Stimulated activated CD4-positive, alpha-beta T cell treated with anti-CD3 and anti-CD28 coated beads, Interleukin-1b, Interleukin-23, amount 100 ng/mL, for 48 hours (primary cell): ENCODE data around the gene IL17RD.

Experiments used
- DNase-seq: peaks from one replicate; pipeline ENCODE4 v3.0.0-alpha.2; 2020

The IL17RD gene

DNA sequence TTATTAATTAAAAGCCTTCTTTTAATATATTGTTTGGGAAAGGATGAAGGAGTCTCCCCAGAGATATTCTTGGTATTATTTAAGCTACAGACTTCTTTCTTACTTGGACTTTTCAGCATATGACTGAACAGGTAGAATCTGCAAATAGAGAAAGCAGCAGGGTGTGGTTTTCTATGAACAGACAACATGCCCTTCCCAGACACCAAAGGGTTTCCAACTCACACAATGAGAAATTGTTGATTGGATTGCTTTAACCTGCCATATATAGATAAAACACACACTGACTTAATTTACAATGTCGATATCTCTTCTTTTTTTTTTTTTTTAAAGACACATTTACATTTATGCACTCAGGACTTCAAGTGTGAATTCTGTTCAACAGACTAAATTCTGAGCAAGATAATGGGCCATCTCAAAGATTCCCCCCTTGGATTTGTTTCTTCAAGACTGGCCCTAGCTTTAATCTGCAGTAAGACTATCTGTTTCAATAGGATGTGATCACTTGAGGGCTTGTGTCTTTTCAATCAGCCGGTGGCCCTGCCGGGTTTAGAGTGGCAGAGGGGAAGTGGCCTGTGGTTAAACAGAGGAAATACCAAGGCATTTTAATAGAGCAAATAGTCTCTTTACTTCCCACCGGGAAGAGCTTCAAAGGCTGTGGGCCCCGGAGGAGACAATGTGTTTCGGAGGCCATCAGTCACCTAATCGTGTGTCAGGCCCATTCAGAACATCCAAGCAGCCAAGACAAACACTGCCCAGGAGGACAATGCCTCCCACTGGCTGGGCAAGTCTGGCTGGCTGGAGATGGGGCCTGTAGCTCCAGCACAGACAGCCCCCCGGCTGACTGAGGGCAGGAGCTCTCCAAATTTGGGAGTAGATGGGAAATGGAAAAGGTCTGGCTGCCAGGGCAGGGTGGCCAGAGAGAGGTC, 6.1 kb downstream of the IL17RD start:
- DNase-seq, result no peak

DNA sequence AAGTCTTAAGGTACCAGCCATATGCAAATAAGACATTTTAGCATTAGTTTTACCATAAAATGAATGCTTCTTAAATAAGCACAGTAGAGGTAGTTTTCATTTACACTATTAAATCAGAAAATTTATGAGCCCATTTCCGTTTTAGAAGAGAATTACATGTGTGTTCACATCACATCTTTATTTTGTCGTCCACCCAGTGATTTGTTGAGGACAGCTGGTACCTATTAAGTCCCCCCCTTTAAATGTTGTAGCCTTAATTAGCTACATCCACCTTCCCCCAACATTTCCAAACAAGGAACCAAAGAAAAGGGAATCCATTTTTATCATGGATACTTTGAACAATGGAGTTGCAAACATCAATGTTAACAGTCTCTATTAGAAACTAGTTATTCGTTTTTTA, 6.8 kb downstream of the IL17RD start:
- DNase-seq, result no peak

GRCh38 chr3:57157545-57157944, 7.6 kb downstream of the IL17RD start:
- no peak for DNase-seq

DNA sequence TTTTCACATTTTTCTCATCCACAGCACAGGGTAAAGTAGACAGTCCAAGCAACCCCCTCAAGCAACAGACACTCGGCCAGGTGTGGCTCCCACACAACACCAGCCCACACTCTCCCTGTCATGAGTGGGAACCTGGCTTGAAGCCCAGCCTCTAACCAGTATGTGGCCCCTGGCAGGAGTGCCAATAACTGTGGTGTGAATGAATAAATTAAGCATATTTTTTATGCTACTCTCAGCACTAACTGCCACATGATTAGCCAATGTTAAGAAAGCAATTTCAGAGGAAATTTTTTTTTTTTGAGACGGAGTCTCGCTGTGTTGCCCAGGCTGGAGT, 9.9 kb downstream of the IL17RD start:
- no peak for DNase-seq

GRCh38 chr3:57154470-57155309, 10.5 kb downstream of the IL17RD start:
- no peak for DNase-seq

GRCh38 chr3:57152151-57153143, 12.7 kb downstream of the IL17RD start:
- no peak for DNase-seq

GRCh38 chr3:57151749-57152148, 13.4 kb downstream of the IL17RD start:
- no peak for DNase-seq

DNA sequence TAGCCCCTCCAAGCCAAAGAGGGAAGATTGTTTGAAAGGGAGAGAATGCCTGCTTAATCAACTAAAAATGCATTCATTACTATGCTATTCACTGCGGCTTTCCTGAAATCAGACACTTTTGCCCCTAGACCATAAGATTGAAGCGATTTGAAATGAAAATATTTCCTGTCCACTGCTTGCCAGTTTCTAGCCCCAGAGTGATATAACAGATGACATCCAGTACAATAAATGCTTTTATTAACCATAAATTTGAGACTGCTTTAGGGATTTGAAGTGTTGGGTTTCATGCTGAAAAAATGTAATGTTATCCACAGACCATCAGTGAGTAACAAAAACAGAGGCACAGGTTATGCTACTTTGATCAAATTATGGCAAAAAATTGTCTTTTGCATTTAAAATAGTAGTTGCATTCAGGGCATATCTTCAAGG, 14.1 kb downstream of the IL17RD start:
- no peak for DNase-seq

GRCh38 chr3:57150113-57150581, 15.0 kb downstream of the IL17RD start:
- DNase-seq, result no peak

DNA sequence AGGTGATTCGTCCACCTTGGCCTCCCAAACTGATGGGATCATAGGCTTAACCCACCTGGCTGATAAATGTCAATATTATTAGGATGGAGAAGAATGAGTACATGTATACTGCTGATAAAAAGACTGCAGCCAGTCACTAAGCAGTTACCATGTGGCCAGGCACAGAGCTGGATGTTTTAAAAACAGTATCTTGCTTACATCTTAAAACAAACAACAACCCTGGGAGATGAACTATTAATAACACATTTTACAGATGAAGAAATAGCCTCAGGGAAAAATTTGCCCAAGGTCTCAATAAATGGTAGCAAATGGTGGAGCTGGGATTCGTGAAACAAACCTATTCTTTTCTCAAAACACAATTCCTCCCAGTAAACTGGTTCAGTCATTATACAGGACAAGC, 18.1 kb downstream of the IL17RD start:
- DNase-seq, result no peak

- DNase-seq, result no peak
Observed at GRCh38 chr3:57145852-57146251, 19.3 kb downstream of the IL17RD start.

- no peak for DNase-seq
Observed at GRCh38 chr3:57144952-57145351, 20.2 kb downstream of the IL17RD start.

DNA sequence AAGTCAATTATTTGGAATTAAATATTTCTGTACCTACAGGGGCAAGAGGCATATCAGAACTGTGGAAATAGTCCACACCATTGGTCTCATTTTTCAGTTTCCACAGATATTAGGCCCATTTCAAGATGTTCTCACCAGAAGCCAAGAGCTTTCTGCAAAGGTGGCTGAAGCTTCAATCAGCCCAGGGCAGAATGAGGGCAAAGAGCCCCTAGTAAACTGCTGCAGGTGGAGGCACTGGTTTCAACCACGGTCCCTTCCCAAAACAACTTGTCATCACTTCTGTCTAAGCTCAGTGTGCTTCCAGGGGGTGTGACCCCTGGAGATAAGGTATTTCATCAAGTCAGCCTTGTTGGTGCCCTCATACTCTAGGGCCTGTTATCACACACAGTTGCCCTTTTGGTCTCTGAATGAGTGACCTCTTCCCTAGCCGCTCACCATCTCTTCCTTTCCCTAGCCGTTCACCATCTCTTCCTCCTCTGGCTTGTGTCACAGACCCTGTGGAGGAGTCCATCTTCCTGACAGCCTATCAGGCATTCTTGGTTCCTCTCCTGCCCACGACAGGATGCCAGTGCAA, 21.2 kb downstream of the IL17RD start:
- no peak for DNase-seq

GRCh38 chr3:57142411-57142723, 22.8 kb downstream of the IL17RD start:
- DNase-seq, result no peak

DNA sequence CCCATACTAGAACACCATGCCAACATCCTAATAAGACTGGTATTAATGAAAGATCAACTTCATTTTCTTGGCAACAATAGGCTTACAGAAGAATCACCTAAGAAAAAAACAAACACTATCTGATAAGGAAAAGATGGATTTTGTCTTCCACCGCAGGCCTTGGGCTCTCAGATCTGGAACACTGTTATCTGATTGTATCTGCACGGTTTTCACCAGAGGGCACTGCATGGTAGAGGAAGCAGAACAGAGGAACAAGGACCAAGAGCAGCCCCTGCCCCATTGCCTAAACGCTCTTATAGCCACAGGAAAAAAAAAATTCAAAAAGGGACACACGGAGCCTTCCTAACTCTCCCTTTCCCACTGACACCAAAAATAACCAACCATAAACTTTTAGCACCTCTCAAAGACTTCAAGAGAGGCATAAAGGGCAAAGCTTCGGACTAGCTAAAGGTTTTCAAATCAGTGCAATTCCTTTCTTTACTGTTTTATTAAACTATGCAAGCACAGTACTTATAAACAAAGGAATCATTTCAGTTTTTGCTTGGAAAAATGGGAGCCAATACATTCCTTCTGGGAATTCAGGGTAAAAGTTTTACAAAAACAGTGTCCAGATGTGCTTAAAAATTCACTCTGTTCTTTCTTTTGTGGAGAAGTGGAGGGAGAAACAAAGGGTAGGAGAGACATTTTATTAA, 23.3 kb downstream of the IL17RD start:
- DNase-seq, result no peak

GRCh38 chr3:57140894-57141293, 24.3 kb downstream of the IL17RD start:
- no peak for DNase-seq

- DNase-seq, result no peak
Observed at GRCh38 chr3:57135964-57136719, 29.0 kb downstream of the IL17RD start.

DNA sequence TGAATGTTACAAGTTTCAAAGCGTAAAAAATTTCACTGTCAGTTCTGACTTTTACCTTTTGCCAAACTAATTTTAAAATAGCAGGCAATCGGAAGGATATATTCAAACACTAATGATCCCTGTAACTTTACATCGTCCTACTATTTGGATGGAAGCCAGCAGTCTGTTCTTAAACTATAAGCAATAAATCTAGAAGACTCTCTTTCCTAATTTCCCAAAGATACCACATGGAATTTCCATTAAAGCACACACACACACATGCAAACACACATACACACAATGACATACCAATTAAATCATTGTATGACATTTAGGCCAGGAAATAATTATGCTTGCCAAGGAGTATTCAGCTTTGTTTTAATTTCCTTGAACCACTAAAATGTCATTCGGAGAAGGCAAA, 32.0 kb downstream of the IL17RD start:
- DNase-seq, result no peak

- no peak for DNase-seq
Observed at GRCh38 chr3:57132674-57133073, 32.5 kb downstream of the IL17RD start.

DNA sequence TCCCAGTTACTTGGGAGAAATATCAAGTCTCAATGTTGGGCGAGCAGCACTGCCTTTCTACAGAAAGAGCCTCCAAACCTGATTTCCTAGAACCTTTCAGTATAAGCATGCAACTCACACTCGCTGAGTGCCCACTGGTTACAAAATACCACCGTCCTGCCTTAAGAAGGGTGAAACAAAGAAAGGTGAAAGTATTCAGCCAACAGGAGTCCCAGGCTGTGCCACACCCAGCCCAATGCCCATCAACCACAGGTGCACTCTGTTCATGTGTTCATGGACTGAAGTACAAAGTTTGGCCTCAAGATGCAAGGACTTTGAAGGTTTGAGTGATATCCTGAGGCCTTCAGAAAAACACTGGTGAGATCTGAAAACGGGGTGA, 34.0 kb downstream of the IL17RD start:
- DNase-seq, result no peak

DNA sequence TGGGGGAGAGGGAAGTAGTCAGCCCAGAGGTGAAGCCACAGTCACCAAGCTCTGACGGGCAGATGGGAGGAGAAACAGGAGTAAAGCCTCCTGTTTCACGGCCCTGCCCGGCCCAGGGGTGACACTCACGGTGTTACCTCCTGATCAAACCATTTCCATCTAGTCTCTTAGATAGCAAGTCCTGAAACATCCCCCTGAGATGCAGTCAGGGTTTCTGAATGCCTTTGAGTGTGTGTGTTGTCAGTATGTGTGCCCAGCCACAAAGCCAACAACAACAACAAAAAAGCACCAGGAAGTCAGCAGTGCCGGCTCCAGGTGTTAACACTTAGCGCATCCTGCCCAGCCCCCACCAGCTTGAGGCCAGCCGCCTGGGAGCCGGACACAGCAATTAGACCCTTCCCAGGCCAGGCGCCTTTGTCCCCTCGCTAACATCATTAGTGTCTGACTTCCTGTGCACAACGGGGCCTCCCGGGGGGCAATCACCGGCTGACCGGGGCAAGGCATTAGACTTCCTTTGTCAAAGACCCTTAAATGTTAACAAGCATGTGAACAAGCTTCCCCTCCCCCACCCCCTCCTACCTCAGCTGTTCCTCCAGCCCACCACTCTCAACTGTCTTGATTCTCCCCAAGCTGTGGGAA, 34.5 kb downstream of the IL17RD start:
- DNase-seq, result no peak
